H9 (cell line): ENCODE measurements around the gene NDUFS3. TPM values are rescaled to one million over a fixed set of nuclear protein-coding genes. Genes with fewer than 3 reads are reported as not detected.
A peak's percentile ranks its signal among the peaks of the same experiment; 100 is the strongest.

Experiments used
- DNase-seq: peaks from one replicate; pipeline ENCODE4 v3.0.0-alpha.2; 2017
- H2AFZ ChIP-seq: one replicate; pipeline ENCODE4 v1.6.1; 2013; ENCODE audit warnings: mild to moderate bottlenecking, low read length, control low read depth, moderate library complexity
- H2AK5ac ChIP-seq: 2 replicates; pipeline ENCODE4 v1.6.1; 2013; ENCODE audit warnings: low read length, control low read depth, mixed read lengths; ENCODE audit not compliant: insufficient read length
- H2BK120ac ChIP-seq: one replicate; pipeline ENCODE4 v1.6.1; 2013; ENCODE audit warnings: low read depth, mild to moderate bottlenecking, low read length, control low read depth, inconsistent platforms; ENCODE audit not compliant: poor library complexity, severe bottlenecking
- H2BK12ac ChIP-seq: 2 replicates; pipeline ENCODE4 v1.6.1; 2013; ENCODE audit warnings: low read length, control low read depth, mixed read lengths, low read depth; ENCODE audit not compliant: insufficient read length
- H2BK15ac ChIP-seq: 2 replicates; pipeline ENCODE4 v1.6.1; 2013; ENCODE audit warnings: low read depth, low read length, control low read depth
- H2BK20ac ChIP-seq: one replicate; pipeline ENCODE4 v1.6.1; 2013; ENCODE audit warnings: low read depth, mild to moderate bottlenecking, low read length, control low read depth, inconsistent platforms; ENCODE audit not compliant: poor library complexity, severe bottlenecking
- H2BK5ac ChIP-seq: 2 replicates; pipeline ENCODE4 v1.6.1; 2013; ENCODE audit warnings: low read length, control low read depth, mixed read lengths; ENCODE audit not compliant: insufficient read length
- H3K14ac ChIP-seq: 2 replicates; pipeline ENCODE4 v1.6.1; 2013; ENCODE audit warnings: low read length, control low read depth; ENCODE audit not compliant: insufficient read depth
- H3K18ac ChIP-seq: 2 replicates; pipeline ENCODE4 v1.6.1; 2013; ENCODE audit warnings: low read depth, mild to moderate bottlenecking, mixed read lengths, low read length, control low read depth; ENCODE audit not compliant: insufficient read length
- H3K23ac ChIP-seq: 2 replicates; pipeline ENCODE4 v1.6.1; 2013; ENCODE audit warnings: low read length, control low read depth, mixed read lengths, low read depth; ENCODE audit not compliant: insufficient read length
- H3K23me2 ChIP-seq: 2 replicates; pipeline ENCODE4 v1.6.1; 2013; ENCODE audit warnings: low read depth, mild to moderate bottlenecking, mixed read lengths, low read length, control low read depth; ENCODE audit not compliant: insufficient read length, poor library complexity, severe bottlenecking
- H3K27ac ChIP-seq: 2 replicates; pipeline ENCODE4 v1.5.1; 2013; ENCODE audit warnings: low read length, control low read depth, mixed read lengths, low read depth; ENCODE audit not compliant: insufficient read length
- H3K27me3 ChIP-seq: 2 replicates; pipeline ENCODE4 v1.6.1; 2013; ENCODE audit warnings: low read length, control low read depth, inconsistent platforms; ENCODE audit not compliant: insufficient read depth
- H3K4ac ChIP-seq: 2 replicates; pipeline ENCODE4 v1.6.1; 2013; ENCODE audit warnings: low read depth, mild to moderate bottlenecking, control low read depth, inconsistent platforms, low read length, moderate library complexity
- H3K4me1 ChIP-seq: 2 replicates; pipeline ENCODE4 v1.6.1; 2013; ENCODE audit warnings: low read length, control low read depth, inconsistent platforms; ENCODE audit not compliant: insufficient read depth
- H3K4me2 ChIP-seq: 2 replicates; pipeline ENCODE4 v1.6.1; 2013; ENCODE audit warnings: low read length, control low read depth, mixed read lengths; ENCODE audit not compliant: insufficient read length, insufficient read depth
- H3K56ac ChIP-seq: 2 replicates; pipeline ENCODE4 v1.6.1; 2013; ENCODE audit warnings: low read depth, mild to moderate bottlenecking, mixed read lengths, low read length, control low read depth; ENCODE audit not compliant: insufficient read length
- H3K79me1 ChIP-seq: 2 replicates; pipeline ENCODE4 v1.6.1; 2013; ENCODE audit warnings: low read depth, mild to moderate bottlenecking, moderate library complexity, low read length, control low read depth, inconsistent platforms; ENCODE audit not compliant: insufficient read depth, poor library complexity, severe bottlenecking
- H3K79me2 ChIP-seq: 2 replicates; pipeline ENCODE4 v1.6.1; 2013; ENCODE audit warnings: low read length, control low read depth, inconsistent platforms; ENCODE audit not compliant: insufficient read depth
- H3K9ac ChIP-seq: 2 replicates; pipeline ENCODE4 v1.6.1; 2013; ENCODE audit warnings: low read length, control low read depth, mixed read lengths; ENCODE audit not compliant: insufficient read length; ENCODE audit errors: extremely low read depth
- H3K9me3 ChIP-seq: one replicate; pipeline ENCODE4 v1.6.1; 2013; ENCODE audit warnings: low read depth, low read length, inconsistent platforms; ENCODE audit not compliant: control insufficient read depth
- H3T11ph ChIP-seq: one replicate; pipeline ENCODE4 v1.6.1; 2013; ENCODE audit warnings: mild to moderate bottlenecking, low read length, control low read depth, inconsistent platforms
- H4K20me1 ChIP-seq: one replicate; pipeline ENCODE4 v1.6.1; 2013; ENCODE audit not compliant: control insufficient read depth, insufficient read length, insufficient read depth
- H4K5ac ChIP-seq: 2 replicates; pipeline ENCODE4 v1.6.1; 2013; ENCODE audit warnings: low read depth, mild to moderate bottlenecking, mixed read lengths, low read length, control low read depth; ENCODE audit not compliant: insufficient read length
- H4K8ac ChIP-seq: replicated peaks from 2 replicates; pipeline ENCODE4 v1.6.1; 2013; ENCODE audit warnings: low read length, control low read depth, mixed read lengths, low read depth; ENCODE audit not compliant: insufficient read length
- H4K91ac ChIP-seq: 2 replicates; pipeline ENCODE4 v1.6.1; 2013; ENCODE audit warnings: low read depth, mild to moderate bottlenecking, moderate library complexity, mixed read lengths, low read length, control low read depth; ENCODE audit not compliant: insufficient read length
- H3K27ac Mint-ChIP-seq, 3 experiments: 2 replicates in 2 of 3; 3 replicates in 1 of 3; pipeline ENCODE4 v1.8.0; 2020 to 2021; ENCODE audit warnings: mixed read lengths in 3 of 3, mild to moderate bottlenecking in 1 of 3, moderate library complexity in 1 of 3
- H3K27me3 Mint-ChIP-seq: 2 replicates; pipeline ENCODE4 v1.8.0; 2021; ENCODE audit warnings: low read depth, mild to moderate bottlenecking, moderate library complexity, mixed read lengths
- H3K36me3 Mint-ChIP-seq, 3 experiments: 2 replicates in 2 of 3; 3 replicates in 1 of 3; pipeline ENCODE4 v1.8.0; 2020 to 2021; ENCODE audit warnings: low read depth in 3 of 3, mixed read lengths in 3 of 3; ENCODE audit not compliant: insufficient read depth in 1 of 3
- H3K4me1 Mint-ChIP-seq, 2 experiments: 2 replicates each; pipeline ENCODE4 v1.8.0; 2020; ENCODE audit warnings: mixed read lengths in 2 of 2
- H3K4me3 Mint-ChIP-seq, 2 experiments: 2 replicates in 1 of 2; 3 replicates in 1 of 2; pipeline ENCODE4 v1.8.0; 2020 to 2021; ENCODE audit warnings: mild to moderate bottlenecking in 2 of 2, mixed read lengths in 2 of 2, moderate library complexity in 1 of 2
- H3K9me3 Mint-ChIP-seq, 2 experiments: 2 replicates in 1 of 2; 3 replicates in 1 of 2; pipeline ENCODE4 v1.8.0; 2020; ENCODE audit warnings: mild to moderate bottlenecking in 2 of 2, mixed read lengths in 2 of 2, moderate library complexity in 1 of 2
- WGBS: extraction: QIAGEN DNeasy Blood & Tissue Kit; methylation state at CpG from one replicate; pipeline ENCODE4 v1.1.7; 2013; ENCODE audit warnings: missing lambda C conversion rate, low lambda C conversion rate, mixed read lengths; ENCODE audit not compliant: insufficient read length; ENCODE audit errors: extremely low coverage; 5-methylcytosine and 5-hydroxymethylcytosine counted together
- total RNA-seq: library from RNA; stranded (reverse); gene quantifications from 2 replicates; pipeline ENCODE4 v1.2.1, GENCODE V29; 2021
- TF ChIP-seq, protein P1 (sequence below): fragments of 200-600 bp; sonication (generic); conservative IDR thresholded peaks from 3 replicates; pipeline ENCODE4 v1.8.0; 2021; ENCODE audit warnings: antibody characterized with exemption, mild to moderate bottlenecking

The NDUFS3 gene
- total RNA-seq, 1 experiment from 2014 or later, result 144 TPM

DNA sequence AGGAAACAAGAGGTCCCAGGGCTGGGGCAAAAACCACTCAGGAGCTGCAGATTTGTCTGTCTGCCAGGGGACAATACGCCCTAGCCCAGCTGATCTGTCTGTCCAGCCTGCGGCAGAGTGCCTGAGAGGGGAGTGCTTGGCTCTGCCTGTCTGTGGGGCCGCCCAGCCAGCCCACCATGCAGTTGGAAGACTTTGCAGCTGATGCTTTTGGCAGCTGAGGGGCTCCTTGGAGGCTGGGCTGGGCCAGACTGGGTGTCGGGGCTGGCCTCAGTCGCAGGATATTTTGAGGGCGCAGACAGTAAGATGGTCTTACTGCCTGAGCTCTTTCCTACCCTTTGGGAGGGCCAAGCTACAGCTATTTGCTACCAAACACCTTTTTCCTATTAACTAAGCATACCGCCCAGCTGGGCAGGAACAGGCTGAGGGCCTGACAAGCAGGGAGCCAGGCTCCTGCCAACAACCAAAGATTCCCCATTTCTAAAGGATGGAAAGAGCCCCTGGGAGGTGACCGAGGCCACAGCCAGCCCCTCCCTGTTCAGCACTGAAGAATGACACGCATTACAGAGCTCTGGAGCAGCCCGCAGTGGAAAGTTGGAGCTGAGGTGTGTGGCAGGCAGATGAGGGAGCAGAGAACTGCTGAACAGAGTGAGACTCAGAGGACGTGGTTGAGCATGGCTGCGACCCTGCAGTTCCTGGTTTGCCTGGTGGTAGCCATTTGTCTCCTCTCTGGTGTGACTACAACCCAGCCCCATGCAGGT is 7.4 kb downstream of the NDUFS3 start, which contains the start of gene FAM180B:
TSS of gene FAM180B (plus strand) at position 581 of the 758 bp plus-strand sequence. CDS start at position 672, 91 bp downstream.
- no peak for DNase-seq
- no peak within 1 kb of the TSS for H3K18ac ChIP-seq
- H3K56ac ChIP-seq, result no peak within 1 kb of the TSS
- H3K27ac ChIP-seq, result no peak within 1 kb of the TSS
- H3K4me2 ChIP-seq, result no peak within 1 kb of the TSS
- H3K27me3 ChIP-seq, result no peaks in the 10 kb centered on the region
- no peaks in the 10 kb centered on the region for H3K4me1 Mint-ChIP-seq
- no peaks in the 10 kb centered on the region for H3K9me3 ChIP-seq
- H3K9ac ChIP-seq, result no peak within 1 kb of the TSS
- H4K20me1 ChIP-seq, result no peaks in the 10 kb centered on the region
- H2AFZ ChIP-seq, result no peak within 1 kb of the TSS
- H3T11ph ChIP-seq, result no peak within 1 kb of the TSS
- no peak within 1 kb of the TSS for H2BK12ac ChIP-seq
- no peak within 1 kb of the TSS for H2BK5ac ChIP-seq
- no peak within 1 kb of the TSS for H2BK15ac ChIP-seq
- H3K27ac Mint-ChIP-seq, result peak within 1 kb of the TSS; percentile 19 to 67 (median 39); a peak in 4 of 7 replicates
- no peak within 1 kb of the TSS for H4K91ac ChIP-seq
- WGBS, result no CpG with 5 or more reads among the region's 12 CpGs
- H3K79me2 ChIP-seq, result no peaks in the 10 kb centered on the region
- no peaks in the 10 kb centered on the region; the same call in 1 of the 2 replicates for H3K27me3 Mint-ChIP-seq
- H3K36me3 Mint-ChIP-seq, result peaks cover 28 to 40% (median 34%) of the 10 kb centered on the region in 3 experiments; a peak in 6 of 7 replicates
- no peak within 1 kb of the TSS for H3K4ac ChIP-seq
- no peak within 1 kb of the TSS for H2BK120ac ChIP-seq
- H4K8ac ChIP-seq, result no peak within 1 kb of the TSS
- H3K9me3 Mint-ChIP-seq, result no peaks in the 10 kb centered on the region; a peak in 1 of 5 replicates
- no peak within 1 kb of the TSS; the same call in 1 of the 2 replicates for H3K14ac ChIP-seq
- no peak within 1 kb of the TSS for H2BK20ac ChIP-seq
- no peaks in the 10 kb centered on the region for H3K23me2 ChIP-seq
- H3K4me1 ChIP-seq, result no peaks in the 10 kb centered on the region
- H4K5ac ChIP-seq, result no peak within 1 kb of the TSS
- H3K79me1 ChIP-seq, result no peaks in the 10 kb centered on the region
- no peak within 1 kb of the TSS for H3K4me3 Mint-ChIP-seq
- TF ChIP-seq, protein P1, sequence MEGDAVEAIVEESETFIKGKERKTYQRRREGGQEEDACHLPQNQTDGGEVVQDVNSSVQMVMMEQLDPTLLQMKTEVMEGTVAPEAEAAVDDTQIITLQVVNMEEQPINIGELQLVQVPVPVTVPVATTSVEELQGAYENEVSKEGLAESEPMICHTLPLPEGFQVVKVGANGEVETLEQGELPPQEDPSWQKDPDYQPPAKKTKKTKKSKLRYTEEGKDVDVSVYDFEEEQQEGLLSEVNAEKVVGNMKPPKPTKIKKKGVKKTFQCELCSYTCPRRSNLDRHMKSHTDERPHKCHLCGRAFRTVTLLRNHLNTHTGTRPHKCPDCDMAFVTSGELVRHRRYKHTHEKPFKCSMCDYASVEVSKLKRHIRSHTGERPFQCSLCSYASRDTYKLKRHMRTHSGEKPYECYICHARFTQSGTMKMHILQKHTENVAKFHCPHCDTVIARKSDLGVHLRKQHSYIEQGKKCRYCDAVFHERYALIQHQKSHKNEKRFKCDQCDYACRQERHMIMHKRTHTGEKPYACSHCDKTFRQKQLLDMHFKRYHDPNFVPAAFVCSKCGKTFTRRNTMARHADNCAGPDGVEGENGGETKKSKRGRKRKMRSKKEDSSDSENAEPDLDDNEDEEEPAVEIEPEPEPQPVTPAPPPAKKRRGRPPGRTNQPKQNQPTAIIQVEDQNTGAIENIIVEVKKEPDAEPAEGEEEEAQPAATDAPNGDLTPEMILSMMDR, result no peak
- H2AK5ac ChIP-seq, result no peak within 1 kb of the TSS
- no peak within 1 kb of the TSS for H3K23ac ChIP-seq
